GM06990 (cell line): ENCODE data around the gene TRIM44.

Experiments used
- DNase-seq: peaks from one replicate; pipeline ENCODE4 v3.0.0-alpha.2; 2011; ENCODE audit not compliant: insufficient read length; ENCODE audit errors: extremely low read depth
- H3K27me3 ChIP-seq: replicated peaks from 2 replicates; pipeline ENCODE4 v1.6.0; 2011; ENCODE audit warnings: low read length; ENCODE audit not compliant: control insufficient read depth, insufficient read depth
- H3K36me3 ChIP-seq: 2 replicates; pipeline ENCODE4 v1.5.1; 2011; ENCODE audit warnings: low read length; ENCODE audit not compliant: control insufficient read depth, insufficient read depth
- H3K4me3 ChIP-seq: replicated peaks from 2 replicates; pipeline ENCODE4 v1.5.1; 2011; ENCODE audit warnings: low read depth, mild to moderate bottlenecking, control low read depth, low read length
- TF ChIP-seq, protein P1 (sequence below): IDR thresholded peaks from 2 replicates; pipeline ENCODE4 v1.5.1; 2011; ENCODE audit warnings: low read length, control low read depth, mild to moderate bottlenecking, inconsistent platforms; ENCODE audit not compliant: insufficient read depth, poor library complexity, severe bottlenecking

Gene TRIM44

GRCh38 chr11:35802221-35802620, 139.6 kb downstream of the TRIM44 start:
- Histone ChIP-seq H3K36me3 (peaks cover 2% of the 10 kb centered on the region), H3K4me3 (no peak overlapping the region), H3K27me3 (no peaks in the 10 kb centered on the region)
- TF ChIP-seq, protein P1, sequence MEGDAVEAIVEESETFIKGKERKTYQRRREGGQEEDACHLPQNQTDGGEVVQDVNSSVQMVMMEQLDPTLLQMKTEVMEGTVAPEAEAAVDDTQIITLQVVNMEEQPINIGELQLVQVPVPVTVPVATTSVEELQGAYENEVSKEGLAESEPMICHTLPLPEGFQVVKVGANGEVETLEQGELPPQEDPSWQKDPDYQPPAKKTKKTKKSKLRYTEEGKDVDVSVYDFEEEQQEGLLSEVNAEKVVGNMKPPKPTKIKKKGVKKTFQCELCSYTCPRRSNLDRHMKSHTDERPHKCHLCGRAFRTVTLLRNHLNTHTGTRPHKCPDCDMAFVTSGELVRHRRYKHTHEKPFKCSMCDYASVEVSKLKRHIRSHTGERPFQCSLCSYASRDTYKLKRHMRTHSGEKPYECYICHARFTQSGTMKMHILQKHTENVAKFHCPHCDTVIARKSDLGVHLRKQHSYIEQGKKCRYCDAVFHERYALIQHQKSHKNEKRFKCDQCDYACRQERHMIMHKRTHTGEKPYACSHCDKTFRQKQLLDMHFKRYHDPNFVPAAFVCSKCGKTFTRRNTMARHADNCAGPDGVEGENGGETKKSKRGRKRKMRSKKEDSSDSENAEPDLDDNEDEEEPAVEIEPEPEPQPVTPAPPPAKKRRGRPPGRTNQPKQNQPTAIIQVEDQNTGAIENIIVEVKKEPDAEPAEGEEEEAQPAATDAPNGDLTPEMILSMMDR: no peak
- DNase-seq: no peak

DNA sequence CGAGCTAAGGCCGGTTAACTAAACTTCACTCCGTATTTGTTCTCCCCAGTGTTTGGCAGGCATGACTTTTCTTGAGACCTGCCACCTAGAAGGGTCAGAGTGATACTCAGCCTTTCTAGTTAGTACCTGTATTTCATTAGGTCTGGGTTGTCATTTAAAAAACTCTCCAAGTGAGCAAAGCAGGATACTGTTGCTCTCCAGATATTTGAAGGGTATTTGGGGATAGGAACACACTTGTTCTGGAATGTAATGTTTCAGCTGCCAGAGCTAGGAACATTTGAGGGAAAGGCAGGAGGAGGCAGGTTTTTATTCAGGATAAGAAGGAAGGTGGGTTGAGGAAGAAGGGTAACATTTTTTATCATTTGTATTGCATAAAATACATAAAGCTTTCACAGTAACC, 140.1 kb downstream of the TRIM44 start:
- Histone ChIP-seq H3K36me3 (peaks cover 2% of the 10 kb centered on the region), H3K4me3 (no peak overlapping the region)
- TF ChIP-seq, protein P1: no peak

GRCh38 chr11:35803115-35803514, 140.5 kb downstream of the TRIM44 start:
- Histone ChIP-seq H3K4me3 (no peak overlapping the region), H3K27me3 (no peaks in the 10 kb centered on the region), H3K36me3 (peaks cover 2% of the 10 kb centered on the region)
- TF ChIP-seq, protein P1: no peak
- DNase-seq: no peak

More for the DNA sequence above, 140.1 kb downstream of the TRIM44 start:
- no peak for DNase-seq
- no peaks in the 10 kb centered on the region for H3K27me3 ChIP-seq

DNA sequence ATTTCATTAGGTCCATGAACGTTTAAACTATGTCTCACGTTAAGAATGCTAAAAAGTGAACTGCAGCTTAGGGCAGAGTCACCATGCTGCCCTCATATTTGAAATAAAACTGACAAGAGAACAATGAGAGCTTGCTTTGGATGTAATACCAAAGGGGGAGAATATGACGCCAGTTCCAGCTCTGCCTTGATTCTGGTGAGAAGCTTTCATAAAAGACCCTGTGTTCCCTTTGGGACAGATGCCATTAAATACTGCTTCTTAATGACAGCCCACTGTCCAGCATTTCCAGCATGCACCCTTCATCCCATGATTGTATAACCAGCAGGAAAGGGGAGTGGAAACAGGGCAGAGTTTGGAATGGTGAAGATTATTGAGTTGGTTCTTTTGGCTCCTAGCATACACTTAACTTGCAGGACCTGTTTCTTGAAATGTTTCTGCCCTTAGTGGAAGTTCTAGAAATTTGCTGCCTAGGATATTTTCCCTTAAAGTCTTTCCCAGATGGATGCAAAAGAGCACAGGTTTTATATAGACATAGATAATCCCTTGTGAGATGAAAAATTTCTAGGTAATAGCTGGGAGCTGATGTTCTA, 142.0 kb downstream of the TRIM44 start:
- TF ChIP-seq, protein P1: no peak
- DNase-seq: no peak
- Histone ChIP-seq H3K4me3 (no peak overlapping the region), H3K36me3 (peaks cover 2% of the 10 kb centered on the region), H3K27me3 (no peaks in the 10 kb centered on the region)

DNA sequence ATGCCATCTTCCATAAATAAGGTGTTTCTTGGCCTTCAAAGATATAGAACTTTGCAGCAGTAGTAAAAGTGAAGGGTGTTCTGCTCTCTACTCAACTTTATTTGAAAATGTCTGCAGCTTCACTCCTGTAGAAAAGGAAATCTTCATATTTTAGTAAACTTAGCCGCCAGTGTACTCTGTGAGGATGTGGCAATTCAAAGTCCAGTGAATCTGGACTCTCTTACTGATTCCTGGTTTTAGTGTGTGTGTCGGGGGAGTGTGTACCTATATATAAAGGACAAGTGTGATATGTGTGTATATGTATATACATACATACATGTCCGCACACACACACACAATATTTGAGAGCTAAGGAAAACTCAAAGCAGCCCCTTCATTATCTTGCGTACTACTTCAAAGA, 147.0 kb downstream of the TRIM44 start:
- H3K4me3 ChIP-seq: no peak overlapping the region
- H3K27me3 ChIP-seq: no peaks in the 10 kb centered on the region
- TF ChIP-seq, protein P1: no peak
- DNase-seq: no peak
- H3K36me3 ChIP-seq: peaks cover 2% of the 10 kb centered on the region
